M059J (cell line): ENCODE data around the gene ORC3. TPM values are rescaled to one million over a fixed set of nuclear protein-coding genes. Genes with fewer than 3 reads are reported as not detected.

Source experiments
- total RNA-seq: library from RNA; depleted of rRNA; stranded (reverse); fragments of >200 nt; shearing (Covaris generic); gene quantifications from 2 replicates; pipeline ENCODE4 v1.2.3, GENCODE V29; 2014; rRNA removed

Gene ORC3
- total RNA-seq, 1 experiment from 2014 or later = 29.0 TPM

Other genes starting within 250 kb of the ORC3 start
- gene C6orf163, start 245.3 kb upstream of the ORC3 start, total RNA-seq = not detected in 2 replicates
- 2.4 and 2.7 TPM in 2 replicates for gene CFAP206, start 182.2 kb upstream of the ORC3 start, total RNA-seq
- 11.4 and 12.7 TPM in 2 replicates for gene SLC35A1, start 117.2 kb upstream of the ORC3 start, total RNA-seq
- gene RARS2, start 148 bp upstream of the ORC3 start, total RNA-seq = 23.8 and 28.5 TPM in 2 replicates
- 6.2 and 19.5 TPM in 2 replicates for gene AKIRIN2, start 112.1 kb downstream of the ORC3 start, total RNA-seq